Body of pancreas (tissue), 4 donors: ENCODE measurements around the gene BANP. TPM values are rescaled to one million over a fixed set of nuclear protein-coding genes. Genes with fewer than 3 reads are reported as not detected.
A peak's percentile ranks its signal among the peaks of the same experiment; 100 is the strongest.
"Not testable (repeated sequence)": the region's sequence is repeated elsewhere in the genome, so short reads cannot be mapped to it uniquely, and the experiment has no call there.

Source experiments
- ATAC-seq: fragments of 150-250 bp; one replicate; pipeline ENCODE4 v1.9.1; 2016
- DNase-seq, 4 donors: peaks; one replicate each; pipeline ENCODE4 v3.0.0-alpha.2; 2019
- H3K27ac ChIP-seq, 4 donors: fragments of 200-600 bp; sonication (generic); 1 replicate in 3 of 4; 2 replicates in 1 of 4; pipeline versions ENCODE4 v1.5.1 to v1.6.1; 2016 to 2019; ENCODE audit warnings: mild to moderate bottlenecking in 1 of 4, mixed read lengths in 1 of 4, moderate library complexity in 1 of 4
- H3K27me3 ChIP-seq, 2 donors: fragments of 200-600 bp; sonication (generic); one replicate each; pipeline ENCODE4 v1.6.0; 2016; ENCODE audit warnings: mild to moderate bottlenecking in 1 of 2
- H3K36me3 ChIP-seq, 2 donors: fragments of 200-600 bp; sonication (generic); replicated peaks in 1 of 2; 2 replicates each; pipeline ENCODE4 v1.5.1; 2016; ENCODE audit warnings: low read depth in 2 of 2; ENCODE audit not compliant: insufficient read depth in 1 of 2
- H3K4me1 ChIP-seq: fragments of 200-600 bp; sonication (generic); one replicate; pipeline ENCODE4 v1.6.0; 2016
- H3K4me3 ChIP-seq, 2 donors: fragments of 200-600 bp; sonication (generic); 1 replicate in 1 of 2; 2 replicates in 1 of 2; pipeline ENCODE4 v1.5.1; 2016 to 2019
- H3K9me3 ChIP-seq, 3 donors: fragments of 200-600 bp; sonication (generic); 1 replicate in 2 of 3; 2 replicates in 1 of 3; pipeline ENCODE4 v1.5.1; 2016
- CTCF ChIP-seq, 7 experiments: fragments of 450-650 bp in 4 of 7; fragments of 200-600 bp in 3 of 7; sonication (generic) in 3 of 7; IDR thresholded peaks; one replicate each; pipeline ENCODE4 v1.5.1; 2016 to 2019; ENCODE audit warnings: antibody characterized with exemption in 7 of 7
- POLR2A ChIP-seq, 3 donors: fragments of 450-650 bp; IDR thresholded peaks; one replicate each; pipeline ENCODE4 v1.6.1; 2016; ENCODE audit warnings: antibody characterized with exemption in 3 of 3, mild to moderate bottlenecking in 2 of 3
- WGBS, 2 donors: methylation state at CpG; one replicate each; pipeline ENCODE4 v1.1.5; 2017; 5-methylcytosine and 5-hydroxymethylcytosine counted together
- intact Hi-C: fragments of 100-400 bp; cut with DNase I; formaldehyde crosslinking; loops from one replicate; pipeline ENCODE4 v1.15.1; 2023
- total RNA-seq, 2 donors: library from RNA; depleted of rRNA; stranded (reverse); fragments of >200 nt; gene quantifications; one replicate each; pipeline ENCODE4 v1.1.0, GENCODE V29; 2016

BANP gene
- total RNA-seq, 2 donors from 2014 or later: 19.1 to 20.2 TPM

DNA sequence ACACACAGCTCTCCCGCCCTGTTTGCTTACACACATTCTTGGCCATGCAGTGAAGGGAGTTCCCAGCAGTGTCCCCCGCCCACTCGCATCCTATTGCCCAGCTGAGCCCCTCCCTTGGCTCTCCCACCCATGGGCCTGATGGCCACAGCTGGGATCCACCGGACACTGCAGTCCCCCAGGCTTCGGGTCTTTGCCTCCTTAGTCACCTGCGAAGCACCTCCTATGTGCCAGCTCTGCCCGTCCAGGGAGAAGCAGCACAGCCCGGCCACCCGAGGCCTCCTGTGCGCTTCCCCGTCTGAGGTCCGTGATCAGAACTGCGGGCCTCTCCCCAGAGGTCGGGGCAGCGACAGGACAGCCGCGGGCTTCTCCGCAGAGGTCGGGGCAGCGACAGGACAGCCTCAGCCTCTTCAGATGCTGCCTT, 136.9 kb downstream of the BANP start:
- intact Hi-C loops: no loop called here
- ATAC-seq (no peak), DNase-seq (peak in 1 of 4 donors; percentile 13)
- no peak overlapping the region for H3K4me3 ChIP-seq
- H3K27me3 ChIP-seq: no peaks in the 10 kb centered on the region
- TF ChIP-seq CTCF (IDR thresholded peaks at IDR 0.05) (no peak), POLR2A (IDR thresholded peaks at IDR 0.05) (no peak)
- 72 to 91% methylated on average over 9 to 17 of the region's 20 CpGs for WGBS, 2 donors
- H3K4me1 ChIP-seq: no peaks in the 10 kb centered on the region
- H3K9me3 ChIP-seq: no peaks in the 10 kb centered on the region
- H3K36me3 ChIP-seq: no peaks in the 10 kb centered on the region
- H3K27ac ChIP-seq: no peak overlapping the region

GRCh38 chr16:88088611-88089010, 137.4 kb downstream of the BANP start:
- H3K27me3 ChIP-seq, H3K27ac ChIP-seq, H3K4me3 ChIP-seq, ATAC-seq, H3K4me1 ChIP-seq, intact Hi-C loops, H3K36me3 ChIP-seq, DNase-seq, H3K9me3 ChIP-seq: not testable (repeated sequence)
- WGBS, 2 donors: 64 to 74% methylated on average over 8 to 10 of the region's 10 CpGs

GRCh38 chr16:88089071-88089470, 137.8 kb downstream of the BANP start:
- H3K4me1 ChIP-seq, H3K27ac ChIP-seq, H3K27me3 ChIP-seq, H3K4me3 ChIP-seq, DNase-seq, H3K36me3 ChIP-seq, ATAC-seq, intact Hi-C loops, H3K9me3 ChIP-seq: not testable (repeated sequence)
- 74 to 82% methylated on average over 12 to 15 of the region's 15 CpGs for WGBS, 2 donors

DNA sequence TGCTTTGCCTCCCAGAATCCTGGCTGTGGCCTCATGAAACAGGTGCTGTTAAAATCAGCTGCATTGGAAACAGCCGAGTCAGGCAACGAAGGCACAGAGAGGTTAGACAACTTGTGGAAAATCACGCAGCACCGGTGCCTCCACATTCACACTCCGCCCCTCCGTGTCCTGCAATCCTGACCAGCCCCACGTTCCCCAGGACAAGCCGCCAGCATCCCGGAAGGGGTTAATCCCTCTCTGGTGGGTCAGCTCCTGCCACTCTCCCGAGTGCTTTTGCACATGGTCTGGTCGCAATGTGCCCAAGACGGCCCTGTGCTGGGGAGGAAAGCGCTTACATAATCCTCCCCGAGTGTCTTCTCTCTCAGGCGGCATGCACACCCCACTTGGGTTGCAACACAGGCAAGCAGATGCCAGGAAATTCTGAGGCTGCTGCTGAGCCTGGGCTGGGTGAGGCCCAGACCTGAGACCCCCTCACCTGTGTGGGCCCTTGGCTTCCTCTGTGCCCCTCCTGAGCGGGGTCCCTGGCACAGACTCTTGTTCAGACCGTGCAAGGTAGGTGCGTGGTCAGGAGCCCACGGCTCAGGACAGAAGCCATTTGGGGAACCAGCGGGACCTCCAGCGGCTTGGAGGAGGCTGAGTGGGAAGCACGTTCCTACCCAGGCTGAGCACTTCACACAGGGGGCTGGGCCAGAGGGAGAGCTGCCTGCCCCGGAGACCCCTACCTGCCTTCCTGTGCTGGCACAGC, 138.6 kb downstream of the BANP start:
- H3K4me1 ChIP-seq, H3K27me3 ChIP-seq, H3K36me3 ChIP-seq, intact Hi-C loops, ATAC-seq, H3K27ac ChIP-seq, H3K4me3 ChIP-seq, H3K9me3 ChIP-seq: not testable (repeated sequence)
- 70 to 80% methylated on average over 1 to 23 of the region's 23 CpGs for WGBS, 2 donors
- peak in 1 of 4 donors; percentile 8 for DNase-seq

DNA sequence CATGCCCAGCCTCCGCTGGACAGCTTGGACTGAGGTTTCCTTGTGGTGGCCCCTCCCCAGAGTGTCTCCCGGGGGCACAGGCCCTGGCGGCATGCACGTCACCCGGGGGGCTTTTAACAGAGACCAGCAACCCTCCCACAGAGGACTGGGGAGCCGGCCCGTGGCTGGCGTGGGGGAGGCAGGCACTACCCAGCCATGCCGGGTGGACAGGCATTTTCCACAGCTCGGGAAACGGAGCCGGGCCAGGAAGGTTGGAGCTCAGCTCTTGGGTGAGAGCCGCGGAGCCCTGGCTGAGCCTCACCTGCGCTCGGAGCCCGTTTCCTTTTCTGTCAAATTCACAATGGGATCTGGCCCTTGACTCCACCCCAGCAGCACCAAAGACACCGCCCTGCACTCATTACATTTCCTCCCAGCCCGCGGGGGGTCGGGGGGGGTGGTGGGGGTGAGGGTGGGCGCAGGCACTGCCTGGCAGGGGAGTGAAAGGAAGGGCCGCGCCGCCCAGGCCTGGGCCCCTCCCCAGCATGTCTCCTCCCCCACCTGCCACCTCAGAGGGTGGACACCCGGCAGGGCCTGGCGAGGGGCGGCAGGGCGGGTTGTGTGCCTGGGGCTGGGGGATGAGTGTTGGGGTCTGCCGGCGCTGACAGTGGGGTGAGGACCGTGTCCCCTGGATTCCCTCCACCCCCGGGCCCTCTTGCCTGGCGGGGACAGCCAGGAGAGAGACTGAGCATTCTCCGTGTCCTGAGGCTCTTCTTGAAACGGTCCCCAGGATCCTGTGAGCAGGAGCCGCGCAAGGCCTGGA, 139.3 kb downstream of the BANP start:
- H3K4me3 ChIP-seq, ATAC-seq, H3K27ac ChIP-seq, H3K36me3 ChIP-seq, intact Hi-C loops, H3K4me1 ChIP-seq, H3K9me3 ChIP-seq, DNase-seq, H3K27me3 ChIP-seq: not testable (repeated sequence)
- 40 to 57% methylated on average over 2 to 32 of the region's 38 CpGs for WGBS, 2 donors

- intact Hi-C loops, DNase-seq: not testable (repeated sequence)
Observed at GRCh38 chr16:88091221-88091971, 140.2 kb downstream of the BANP start.

GRCh38 chr16:88091972-88092302, 140.7 kb downstream of the BANP start:
- WGBS, 2 donors: 21% methylated on average over 9 of the region's 9 CpGs; no CpG with 5 or more reads in 1 of the 2 donors
- H3K27ac ChIP-seq, H3K27me3 ChIP-seq, DNase-seq, H3K36me3 ChIP-seq, H3K4me1 ChIP-seq, intact Hi-C loops, ATAC-seq, H3K4me3 ChIP-seq: not testable (repeated sequence)
- H3K9me3 ChIP-seq: peaks cover 0 to 13% (median 0%) of the 10 kb centered on the region in 3 donors

More at GRCh38 chr16:88091221-88091971, 140.2 kb downstream of the BANP start:
- not testable (repeated sequence) for H3K27ac ChIP-seq, H3K4me1 ChIP-seq, H3K9me3 ChIP-seq, H3K27me3 ChIP-seq, H3K36me3 ChIP-seq, H3K4me3 ChIP-seq
- peak; percentile 46 for ATAC-seq
- WGBS, 2 donors: 71 to 85% methylated on average over 6 to 24 of the region's 35 CpGs

- DNase-seq, ATAC-seq, H3K4me1 ChIP-seq, H3K36me3 ChIP-seq, H3K27ac ChIP-seq, intact Hi-C loops, H3K27me3 ChIP-seq, H3K4me3 ChIP-seq: not testable (repeated sequence)
- H3K9me3 ChIP-seq: peaks cover 0 to 15% (median 0%) of the 10 kb centered on the region in 3 donors
- 52 to 60% methylated on average over 5 to 9 of the region's 34 CpGs for WGBS, 2 donors
Observed at GRCh38 chr16:88092791-88093555, 141.7 kb downstream of the BANP start.

DNA sequence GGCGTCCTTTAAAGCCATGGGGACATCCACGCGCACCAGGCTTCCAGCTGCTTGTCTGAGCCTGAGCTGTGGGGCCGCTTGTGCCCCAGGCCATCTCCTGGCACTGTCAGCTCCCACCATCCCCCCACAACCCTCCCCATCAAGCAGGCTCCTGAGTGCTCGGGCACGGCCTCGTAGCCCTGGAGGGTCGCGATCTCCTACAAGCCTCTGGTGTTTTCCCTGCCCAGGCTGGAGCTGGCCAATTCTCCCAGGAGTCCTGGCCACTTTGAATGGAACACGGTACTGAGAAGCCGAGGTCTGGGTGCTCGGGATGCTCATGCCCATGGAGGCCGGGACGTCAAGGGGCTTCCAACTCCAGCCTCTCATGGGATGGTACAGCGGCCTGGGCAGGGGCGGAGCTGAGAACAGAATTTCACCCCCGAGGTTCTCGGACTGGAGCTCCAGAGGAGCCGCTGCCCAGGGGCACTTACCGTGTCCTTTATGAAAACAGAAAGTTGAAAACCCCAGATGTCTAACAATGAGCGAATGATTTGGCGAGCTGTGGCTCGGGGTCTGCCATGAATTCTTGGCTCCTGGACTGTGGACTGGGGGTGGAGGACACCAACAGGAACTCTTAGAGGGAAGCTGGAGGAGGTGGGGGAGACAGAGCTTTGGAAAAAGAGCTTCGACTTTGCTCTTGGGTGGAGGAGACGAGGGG, 142.5 kb downstream of the BANP start:
- H3K4me3 ChIP-seq, H3K36me3 ChIP-seq, H3K4me1 ChIP-seq, DNase-seq, H3K27ac ChIP-seq, intact Hi-C loops, H3K27me3 ChIP-seq, ATAC-seq: not testable (repeated sequence)
- H3K9me3 ChIP-seq: peaks cover 0 to 15% (median 0%) of the 10 kb centered on the region in 3 donors
- WGBS, 2 donors: 71 to 76% methylated on average over 15 to 21 of the region's 25 CpGs
